NCI-H2107 treated with DMSO at 0.1 percent for 48 hours (cell line): ENCODE results near the gene COL21A1.
A peak's percentile ranks its signal among the peaks of the same experiment; 100 is the strongest.

Experiments
- DNase-seq: peaks from one replicate; lab custom pipeline; 2025; ENCODE audit not compliant: unreplicated experiment; lab: John Stamatoyannopoulos, UW

The COL21A1 gene

DNA sequence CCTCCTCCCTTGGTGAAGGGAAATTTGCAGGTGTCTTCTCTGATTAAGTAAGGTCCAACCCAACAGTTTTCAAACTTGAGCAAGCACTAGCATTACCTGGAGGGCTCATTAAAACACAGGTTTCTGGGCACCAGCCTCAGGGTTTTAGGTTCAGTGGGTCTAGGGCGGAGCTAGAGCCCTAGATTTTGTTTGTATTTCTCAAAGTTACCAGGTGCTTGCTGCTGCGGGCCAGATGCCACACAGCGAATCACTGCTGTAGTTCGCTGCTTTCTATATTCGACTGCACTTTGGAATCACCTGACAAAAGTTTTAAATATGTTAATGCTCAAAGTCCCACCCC is 869 bp downstream of the COL21A1 start:
- no peak for DNase-seq

- no peak for DNase-seq
Observed at GRCh38 chr6:56245903-56246351, 1.5 kb downstream of the COL21A1 start.

GRCh38 chr6:56244528-56245253 is 2.7 kb downstream of the COL21A1 start:
- DNase-seq: no peak

DNA sequence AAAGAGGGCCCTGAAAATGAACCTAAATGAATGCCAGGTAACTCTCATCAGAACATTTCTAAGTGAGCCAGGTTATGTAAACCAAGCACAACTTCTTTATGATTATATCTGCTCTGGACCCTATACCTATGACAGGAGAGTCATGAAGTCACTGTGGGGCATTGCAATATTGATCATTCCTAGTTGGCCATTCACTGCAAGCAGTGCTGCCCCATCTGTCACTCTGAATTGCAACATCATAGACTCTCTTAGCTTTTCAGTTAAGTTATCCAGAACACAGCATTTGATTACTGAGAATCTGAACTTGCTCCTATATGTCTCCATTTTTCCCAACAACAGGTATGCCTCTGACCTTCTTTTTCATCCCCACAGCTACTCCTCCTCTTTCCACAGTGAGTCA is 3.3 kb downstream of the COL21A1 start:
- no peak for DNase-seq

GRCh38 chr6:56243518-56244070 is 3.8 kb downstream of the COL21A1 start:
- no peak for DNase-seq

GRCh38 chr6:56242346-56242745 is 5.0 kb downstream of the COL21A1 start:
- DNase-seq: no peak

GRCh38 chr6:56241124-56241802 is 6.1 kb downstream of the COL21A1 start:
- peak; percentile 37 for DNase-seq

DNA sequence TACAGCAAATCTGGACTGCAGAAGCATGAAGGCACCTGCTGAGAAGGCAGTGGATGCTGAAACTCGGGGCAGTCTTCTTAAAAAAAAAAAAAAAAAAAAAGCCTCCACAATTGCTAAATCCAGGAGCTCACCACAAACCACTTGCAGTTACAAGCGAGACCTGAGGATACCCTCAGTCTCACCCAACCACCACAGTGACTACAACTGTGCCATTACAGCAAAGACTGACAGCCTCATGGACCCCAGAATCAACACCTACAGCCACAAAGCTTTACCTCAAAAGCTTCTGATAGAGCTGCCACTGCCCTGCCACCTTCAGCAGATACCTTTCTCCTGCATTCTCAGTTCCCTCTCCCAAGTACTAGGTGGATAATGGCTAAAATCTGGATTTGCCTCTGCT is 9.0 kb downstream of the COL21A1 start:
- DNase-seq: no peak

DNA sequence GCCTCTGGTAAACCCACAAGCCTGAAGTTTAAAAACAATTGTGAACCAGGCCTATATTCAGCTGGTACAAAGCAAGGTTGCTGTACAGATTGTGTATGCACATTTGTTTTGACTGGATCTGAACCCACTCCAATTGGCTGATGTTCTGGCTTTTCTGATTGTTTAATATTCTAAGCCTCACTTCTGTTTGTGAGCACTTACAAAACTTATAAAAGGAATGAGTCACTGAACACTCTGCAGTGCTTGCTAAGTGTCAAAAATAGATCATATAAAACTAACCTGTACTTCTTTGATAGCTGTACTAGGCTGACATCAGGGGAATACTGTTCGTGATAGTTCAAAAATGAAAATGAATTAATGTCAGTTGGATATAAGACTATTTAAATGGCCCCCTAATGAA is 12.1 kb downstream of the COL21A1 start:
- DNase-seq: no peak

- DNase-seq: no peak
Observed at GRCh38 chr6:56232436-56232835, 14.9 kb downstream of the COL21A1 start.

GRCh38 chr6:56231827-56232226 is 15.6 kb downstream of the COL21A1 start:
- no peak for DNase-seq

DNA sequence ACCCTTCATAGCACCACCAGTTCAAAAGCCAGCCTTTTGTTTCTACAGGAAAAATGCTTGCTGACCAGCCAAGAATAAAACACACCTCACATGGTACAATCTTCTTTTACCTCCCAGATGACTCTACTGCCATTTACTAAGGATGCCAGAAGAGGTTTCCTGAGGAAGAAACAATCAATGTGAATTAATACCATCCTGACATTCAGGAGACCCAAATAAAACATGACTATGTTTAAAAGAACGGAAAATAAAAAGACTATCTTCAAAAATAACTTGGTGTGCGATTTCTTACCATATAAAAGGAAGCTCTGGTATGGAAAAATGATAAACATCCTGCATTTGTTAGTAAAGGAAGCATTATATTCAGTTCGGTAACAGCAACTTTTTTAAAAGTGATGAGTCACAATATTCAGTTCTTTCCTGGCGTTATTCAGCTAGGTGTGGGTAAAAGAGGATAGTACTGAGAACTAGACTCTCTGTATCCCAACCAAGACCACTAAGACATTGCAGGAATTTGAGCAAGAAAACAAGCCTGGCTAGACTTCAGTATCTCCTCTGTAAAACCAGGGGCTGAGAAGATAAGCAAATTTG is 16.3 kb downstream of the COL21A1 start:
- DNase-seq: no peak

DNA sequence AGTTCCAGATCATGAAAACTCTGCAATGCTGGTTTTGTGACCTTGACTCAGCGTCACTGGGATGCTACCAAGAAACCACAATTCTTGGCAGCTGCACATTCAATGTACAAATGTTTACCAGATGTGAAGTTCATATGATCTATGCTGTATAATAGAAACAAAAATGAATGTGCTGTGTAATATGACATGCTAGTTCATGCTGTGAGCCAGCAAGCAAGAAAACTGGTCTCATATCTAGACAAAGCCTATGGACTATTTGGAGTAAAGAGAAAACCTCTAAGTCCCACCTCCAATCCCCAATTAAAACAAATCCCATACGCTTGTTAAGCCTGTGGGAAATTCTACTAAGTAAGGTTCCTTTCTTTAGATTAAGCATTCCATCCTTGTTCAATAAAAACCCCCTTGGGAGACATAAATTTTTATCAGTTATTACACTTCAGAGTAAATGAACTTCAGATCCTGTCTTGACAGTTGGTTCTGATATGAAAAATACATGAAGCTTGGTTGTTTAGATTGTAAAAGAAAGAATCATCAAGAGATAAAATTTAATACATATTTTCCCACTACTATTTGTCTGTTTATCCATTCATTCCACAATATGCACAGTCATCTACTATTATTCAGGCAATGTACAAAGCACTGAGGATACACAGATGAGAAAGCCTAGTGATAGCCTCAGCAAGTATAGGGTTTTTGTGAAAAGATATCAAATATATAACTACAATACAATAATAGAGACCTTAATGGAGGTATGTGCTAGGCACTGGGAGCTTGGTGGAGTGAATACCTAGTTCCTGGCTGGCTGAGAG is 20.1 kb downstream of the COL21A1 start:
- no peak for DNase-seq

GRCh38 chr6:56223995-56224394 is 23.4 kb downstream of the COL21A1 start:
- no peak for DNase-seq

GRCh38 chr6:56222499-56222898 is 24.9 kb downstream of the COL21A1 start:
- DNase-seq: no peak

DNA sequence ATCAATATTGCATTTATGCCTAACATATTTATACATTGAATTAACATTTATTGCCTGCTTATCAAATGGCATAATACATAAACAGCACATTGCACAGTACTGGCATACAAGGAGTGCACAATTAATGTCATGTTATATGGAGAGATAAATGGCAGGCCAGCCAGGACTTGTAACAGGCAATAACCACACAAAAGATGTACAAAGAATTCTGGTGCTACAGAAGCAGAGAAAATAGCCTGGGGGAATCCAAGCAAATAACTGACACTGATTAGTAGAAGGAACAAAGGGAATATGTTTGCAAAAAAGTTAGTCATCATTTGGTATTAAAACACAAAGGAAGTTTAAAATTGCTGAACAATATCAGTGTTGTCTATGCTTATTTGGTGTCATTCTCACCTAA is 27.3 kb downstream of the COL21A1 start:
- no peak for DNase-seq

- no peak for DNase-seq
Observed at GRCh38 chr6:56214703-56215101, 32.7 kb downstream of the COL21A1 start.

GRCh38 chr6:56214041-56214702 is 33.2 kb downstream of the COL21A1 start:
- no peak for DNase-seq

DNA sequence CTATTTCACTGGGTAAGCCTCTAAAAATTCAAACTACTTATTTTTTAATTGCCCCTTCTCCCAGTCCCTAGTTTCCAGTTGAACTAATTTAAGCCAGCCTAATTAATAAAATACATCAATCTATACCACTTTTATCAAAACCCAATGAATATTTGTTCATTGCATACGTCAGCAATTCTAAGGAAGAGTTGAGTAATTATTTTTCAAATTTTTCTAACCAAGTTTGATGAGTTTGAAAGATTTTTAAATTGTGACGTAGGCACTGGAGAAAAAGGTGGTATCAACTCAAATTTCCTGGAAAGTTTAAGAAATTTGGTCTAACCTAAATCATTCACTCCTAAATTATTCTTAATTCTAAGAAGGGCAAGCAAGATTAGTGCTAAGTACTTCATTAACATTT is 35.7 kb downstream of the COL21A1 start:
- DNase-seq: no peak

GRCh38 chr6:56204134-56204533 is 43.2 kb downstream of the COL21A1 start:
- DNase-seq: no peak

GRCh38 chr6:56199956-56200355 is 47.4 kb downstream of the COL21A1 start:
- DNase-seq: no peak
